Measurements from ENCODE around the gene SSR2. TPM values are rescaled to one million over a fixed set of nuclear protein-coding genes. Genes with fewer than 3 reads are reported as not detected.
A peak's percentile ranks its signal among the peaks of the same experiment; 100 is the strongest.

The SSR2 gene
- total and polyA plus RNA-seq, 4 donors: 93.1 to 264 (median 173) TPM

- H3K9ac ChIP-seq (ENCODE audit: low read depth in 1 of 2, low read length in 2 of 2): peak overlapping the region; percentile 49 to 75
- H3K36me3 ChIP-seq (ENCODE audit: control insufficient read depth in 4 of 4, insufficient read depth in 3 of 4, low read depth in 1 of 4, low read length in 3 of 4): no peaks in the 10 kb centered on the region
- 6% methylated on average over 52 of the region's 52 CpGs for WGBS
- TF ChIP-seq JUND (IDR thresholded peaks at IDR 0.05): no peak
- no peak for TF ChIP-seq EGR1 (IDR thresholded peaks at IDR 0.05; ENCODE audit: low read depth in 2 of 2)
- no peak for TF ChIP-seq TAF1 (conservative IDR thresholded peaks at IDR 0.05)
- H3K27me3 ChIP-seq (ENCODE audit: control insufficient read depth in 4 of 4, insufficient read depth in 4 of 4, low read length in 3 of 4): no peaks in the 10 kb centered on the region
- peaks cover 6 to 23% (median 9%) of the 10 kb centered on the region in 4 donors for H3K4me1 ChIP-seq (ENCODE audit: control insufficient read depth in 4 of 4, insufficient read depth in 4 of 4, low read length in 3 of 4)
- H3K9me3 ChIP-seq (ENCODE audit: control insufficient read depth in 4 of 4, low read length in 3 of 4): no peaks in the 10 kb centered on the region
- H3K27ac ChIP-seq (ENCODE audit: low read depth in 1 of 2, low read length in 2 of 2): peak overlapping the region; percentile 80 to 92
- peak overlapping the region; percentile 73 to 80 (median 76) for H3K4me3 ChIP-seq (ENCODE audit: low read depth in 1 of 3, low read length in 3 of 3)
- DNase-seq (ENCODE audit: low spot score): peak; percentile 57
Measured at GRCh38 chr1:155977690-155978324, 42.9 kb downstream of the SSR2 start.

- H3K27me3 ChIP-seq (ENCODE audit: control insufficient read depth in 4 of 4, insufficient read depth in 4 of 4, low read length in 3 of 4): no peaks in the 10 kb centered on the region
- H3K36me3 ChIP-seq (ENCODE audit: control insufficient read depth in 4 of 4, insufficient read depth in 3 of 4, low read depth in 1 of 4, low read length in 3 of 4): no peaks in the 10 kb centered on the region
- H3K4me1 ChIP-seq (ENCODE audit: control insufficient read depth in 4 of 4, insufficient read depth in 4 of 4, low read length in 3 of 4): peaks cover 6 to 25% (median 11%) of the 10 kb centered on the region in 4 donors
- no peak for DNase-seq (ENCODE audit: low spot score)
- WGBS: 47% methylated on average over 5 of the region's 5 CpGs
- no peaks in the 10 kb centered on the region for H3K9me3 ChIP-seq (ENCODE audit: control insufficient read depth in 4 of 4, low read length in 3 of 4)
- H3K4me3 ChIP-seq (ENCODE audit: low read depth in 1 of 3, low read length in 3 of 3): peak overlapping the region; percentile 73 to 80 (median 76)
- H3K27ac ChIP-seq (ENCODE audit: low read depth in 1 of 2, low read length in 2 of 2): peak overlapping the region; percentile 80 to 92
- H3K9ac ChIP-seq (ENCODE audit: low read depth in 1 of 2, low read length in 2 of 2): peak overlapping the region in 1 of 2 donors; percentile 75
- no peak for TF ChIP-seq NR2F2 (IDR thresholded peaks at IDR 0.05)
- no peak for TF ChIP-seq YY1 (IDR thresholded peaks at IDR 0.05)
- no peak for TF ChIP-seq JUND (IDR thresholded peaks at IDR 0.05)
- no peak for TF ChIP-seq FOXA2 (IDR thresholded peaks at IDR 0.05)
- TF ChIP-seq ZBTB33 (IDR thresholded peaks at IDR 0.05): no peak
- no peak for TF ChIP-seq RXRA (IDR thresholded peaks at IDR 0.05)
- TF ChIP-seq MAX (IDR thresholded peaks at IDR 0.05): no peak
- TF ChIP-seq TAF1 (conservative IDR thresholded peaks at IDR 0.05): no peak
- no peak for TF ChIP-seq ATF3 (IDR thresholded peaks at IDR 0.05)
- TF ChIP-seq EGR1 (IDR thresholded peaks at IDR 0.05; ENCODE audit: low read depth in 2 of 2): no peak
Measured at GRCh38 chr1:155976913-155977689, 43.6 kb downstream of the SSR2 start.

GRCh38 chr1:155976062-155976912 lies 44.5 kb downstream of the SSR2 start:
- H3K9me3 ChIP-seq (ENCODE audit: control insufficient read depth in 4 of 4, low read length in 3 of 4): no peaks in the 10 kb centered on the region
- H3K4me3 ChIP-seq (ENCODE audit: low read depth in 1 of 3, low read length in 3 of 3): peak overlapping the region in 2 of 3 donors; percentile 76 to 80
- peak overlapping the region; percentile 80 to 92 for H3K27ac ChIP-seq (ENCODE audit: low read depth in 1 of 2, low read length in 2 of 2)
- peak overlapping the region; percentile 0 to 75 for H3K9ac ChIP-seq (ENCODE audit: low read depth in 1 of 2, low read length in 2 of 2)
- peaks cover 6 to 24% (median 13%) of the 10 kb centered on the region in 4 donors for H3K4me1 ChIP-seq (ENCODE audit: control insufficient read depth in 4 of 4, insufficient read depth in 4 of 4, low read length in 3 of 4)
- no peaks in the 10 kb centered on the region for H3K36me3 ChIP-seq (ENCODE audit: control insufficient read depth in 4 of 4, insufficient read depth in 3 of 4, low read depth in 1 of 4, low read length in 3 of 4)
- H3K27me3 ChIP-seq (ENCODE audit: control insufficient read depth in 4 of 4, insufficient read depth in 4 of 4, low read length in 3 of 4): no peaks in the 10 kb centered on the region
- DNase-seq (ENCODE audit: low spot score): peak; percentile 80
- no peak for TF ChIP-seq NR2F2 (IDR thresholded peaks at IDR 0.05)
- no peak for TF ChIP-seq HNF4G (IDR thresholded peaks at IDR 0.05)
- no peak for TF ChIP-seq YY1 (IDR thresholded peaks at IDR 0.05)
- WGBS: 35% methylated on average over 14 of the region's 14 CpGs

Data from liver (tissue), 9 donors.